GM11168 (cell line): Measurements from ENCODE around the gene MARCHF9.

Experiments used
- in situ Hi-C: fragments of 300-500 bp; cut with MboI; formaldehyde crosslinking; loops from one replicate; pipeline ENCODE4 v1.12.0; 2022; ENCODE audit warnings: low sequenced_read_pairs; ENCODE audit not compliant: unreplicated experiment

Gene MARCHF9

DNA sequence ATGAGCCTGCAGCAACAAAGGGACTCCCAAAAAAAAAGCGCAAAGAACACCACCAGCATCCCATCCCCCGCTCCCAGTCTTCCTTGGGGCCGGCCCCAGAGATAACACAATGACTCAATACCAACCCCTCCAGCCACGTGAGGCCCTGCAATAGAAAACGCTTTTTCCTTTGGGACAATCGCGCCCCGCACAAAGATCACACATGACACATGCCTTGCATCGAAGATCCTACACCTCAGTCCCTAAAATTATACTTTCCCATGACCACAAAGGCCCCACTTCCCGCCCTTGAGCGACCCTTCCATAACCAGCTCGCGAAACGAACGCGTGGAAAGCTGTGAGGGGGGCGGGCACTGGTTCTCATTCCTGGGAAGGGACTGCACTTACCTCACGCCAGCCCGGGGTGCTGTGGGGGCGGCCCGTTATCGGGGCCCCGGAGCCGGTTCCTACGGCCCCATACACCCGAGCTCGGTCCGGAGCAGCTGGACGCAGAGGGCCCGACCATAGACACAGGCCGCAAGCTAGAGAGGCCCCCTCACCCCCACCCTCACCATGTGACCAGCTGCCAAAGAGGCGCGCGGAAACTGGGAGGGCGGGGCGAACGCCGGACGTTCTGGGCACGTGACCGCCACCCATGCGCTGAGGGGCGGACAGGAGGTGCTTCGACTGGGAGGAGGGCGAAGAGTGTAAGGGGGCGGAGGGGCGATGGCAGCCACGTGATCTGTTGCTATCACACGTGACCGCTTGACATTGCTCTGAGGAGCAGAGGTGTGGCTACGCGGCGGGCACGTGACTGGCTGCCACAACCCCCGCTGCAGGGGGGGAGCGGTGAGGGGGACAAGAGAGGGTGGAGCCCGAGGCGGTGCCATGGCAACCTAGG is 2.9 kb upstream of the MARCHF9 start, which contains the start of gene CDK4:
CDK4 (minus strand) TSS at position 523 of the 880 bp plus-strand sequence. CDS start 593 bp downstream, outside the sequence.
- in situ Hi-C loops, result no loop called here

DNA sequence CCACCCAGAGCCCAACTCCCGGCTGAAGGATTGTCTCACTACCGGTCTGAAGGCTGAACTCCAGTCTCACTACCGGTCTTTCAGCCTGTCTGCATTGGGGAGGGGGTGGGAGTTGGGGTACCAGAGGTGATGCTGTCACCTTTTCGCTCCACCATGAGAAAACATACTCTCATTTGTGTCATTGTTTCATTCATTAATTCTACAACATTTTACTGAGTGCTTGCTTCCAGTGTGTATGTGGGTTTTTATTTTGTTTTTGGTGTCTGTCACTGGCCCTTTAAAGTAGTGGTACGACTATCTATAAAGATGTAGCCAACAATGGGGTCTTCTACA is 2.3 kb upstream of the MARCHF9 start:
- in situ Hi-C loops, result no loop called here

DNA sequence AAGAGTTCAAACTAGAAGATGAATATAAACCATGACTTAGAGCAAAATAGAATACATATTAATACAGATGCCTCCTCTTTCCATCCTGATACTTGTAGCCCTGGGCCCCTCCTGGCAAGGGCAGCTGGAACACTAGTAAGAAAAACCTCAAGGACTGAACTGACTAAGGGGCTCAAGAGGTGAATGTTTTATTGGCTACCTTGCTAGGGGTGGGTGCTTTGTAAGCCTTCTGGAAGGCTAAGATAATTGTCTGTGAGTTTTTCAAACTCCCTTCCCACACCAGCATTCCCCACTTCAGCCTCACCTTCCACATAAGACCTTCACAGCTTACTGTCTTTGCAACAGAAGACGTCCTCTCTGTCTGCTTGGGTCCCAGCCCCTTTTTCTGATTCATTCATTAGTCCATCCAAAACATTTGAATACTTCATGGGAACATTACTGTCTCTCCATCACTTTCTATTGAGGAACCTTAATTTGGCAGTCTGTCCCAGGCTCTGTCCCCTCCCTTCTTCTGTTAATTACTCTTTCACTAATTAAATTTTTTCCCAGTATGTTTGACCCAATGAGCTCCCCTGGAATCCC is 1.1 kb upstream of the MARCHF9 start:
- in situ Hi-C loops, result no loop called here

DNA sequence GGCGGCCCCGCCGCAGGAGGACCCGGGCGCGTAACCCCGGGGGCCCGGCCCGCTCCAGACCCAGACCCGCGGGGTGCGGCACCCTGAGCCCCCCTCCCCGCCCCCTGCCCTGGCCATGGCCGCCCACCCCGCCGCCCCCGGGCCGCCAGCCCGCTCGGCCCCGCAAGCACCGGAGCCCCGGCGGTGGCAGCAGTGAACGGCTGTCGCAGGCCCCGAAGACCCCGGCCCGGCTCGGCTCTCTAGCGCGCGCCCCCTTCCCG is 221 bp downstream of the MARCHF9 start:
- in situ Hi-C loops, result no loop called here

DNA sequence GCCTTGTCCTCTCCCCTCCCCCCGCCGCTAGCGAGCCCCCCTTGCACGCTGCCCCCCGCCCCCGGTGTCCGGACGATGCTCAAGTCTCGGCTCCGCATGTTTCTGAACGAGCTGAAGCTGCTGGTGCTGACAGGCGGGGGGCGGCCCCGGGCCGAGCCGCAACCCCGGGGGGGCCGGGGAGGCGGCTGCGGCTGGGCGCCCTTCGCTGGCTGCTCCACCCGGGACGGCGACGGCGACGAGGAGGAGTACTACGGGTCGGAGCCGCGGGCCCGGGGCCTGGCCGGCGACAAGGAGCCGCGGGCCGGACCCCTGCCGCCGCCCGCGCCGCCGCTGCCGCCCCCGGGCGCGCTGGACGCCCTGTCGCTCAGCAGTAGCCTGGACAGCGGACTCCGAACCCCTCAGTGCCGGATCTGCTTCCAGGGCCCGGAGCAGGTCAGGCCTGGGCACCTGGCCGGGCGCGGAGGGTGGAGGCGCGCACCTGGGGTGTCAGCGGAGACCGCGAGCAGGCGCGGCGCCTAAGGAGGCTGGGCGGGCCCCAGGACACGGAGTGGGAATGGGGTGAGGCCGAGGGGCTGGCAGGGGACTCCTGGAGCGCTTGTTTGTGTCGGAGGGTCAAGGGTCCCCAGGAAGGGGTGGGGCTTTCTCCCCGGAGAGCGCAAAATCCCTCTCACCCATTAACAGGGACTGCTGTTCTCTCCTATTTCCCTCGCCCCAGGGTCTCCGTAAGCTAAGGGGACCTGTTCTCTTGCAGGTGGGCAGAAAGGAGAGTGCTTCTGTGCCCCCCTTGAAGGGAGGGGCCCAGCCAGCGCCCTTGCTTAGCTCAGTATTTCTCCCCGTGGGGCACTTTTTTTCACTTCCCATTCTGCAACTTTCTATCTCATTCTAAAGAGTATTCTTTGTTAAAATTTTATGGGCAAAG is 810 bp downstream of the MARCHF9 start:
- in situ Hi-C loops, result no loop called here

DNA sequence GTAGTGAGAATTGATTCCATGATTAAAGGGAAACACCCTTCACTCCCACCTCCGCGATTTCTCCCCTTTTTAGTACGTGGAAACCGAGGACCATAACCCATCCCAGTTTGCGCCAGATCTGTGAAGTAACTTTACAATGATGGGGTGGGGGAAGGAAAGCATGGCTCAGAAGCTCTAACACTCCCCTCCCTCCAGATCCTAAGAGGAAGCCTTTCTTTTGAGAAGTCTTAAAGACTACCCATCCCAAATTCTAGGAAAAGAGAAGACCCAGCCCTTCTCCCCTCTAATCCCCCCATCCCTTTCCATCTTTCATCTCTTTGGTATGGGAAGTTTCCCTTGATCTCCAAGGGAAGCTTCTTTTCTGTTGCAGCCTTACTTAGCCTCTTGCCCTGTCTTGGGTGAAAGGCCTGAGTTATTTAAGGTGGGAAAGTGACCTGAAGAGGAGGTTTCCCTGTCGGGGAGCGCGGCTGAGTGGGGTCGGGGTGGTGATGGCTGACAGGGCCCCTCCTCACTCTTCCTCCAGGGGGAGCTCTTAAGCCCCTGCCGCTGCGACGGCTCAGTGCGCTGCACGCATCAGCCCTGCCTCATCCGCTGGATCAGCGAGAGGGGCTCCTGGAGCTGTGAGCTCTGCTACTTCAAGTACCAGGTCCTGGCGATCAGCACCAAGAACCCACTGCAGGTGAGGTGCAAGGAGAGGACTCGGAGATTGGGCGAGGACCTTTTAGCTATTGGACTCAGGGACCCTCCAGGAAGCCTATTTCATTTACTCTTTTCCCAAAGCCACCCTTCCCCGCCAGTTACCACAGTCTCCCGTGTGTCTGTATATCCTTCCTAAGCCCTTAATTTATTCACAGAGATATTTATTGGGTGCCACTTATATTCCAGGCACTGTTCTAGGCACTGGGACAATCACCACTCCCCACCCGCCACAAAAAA is 1.8 kb downstream of the MARCHF9 start:
- in situ Hi-C loops, result no loop called here

DNA sequence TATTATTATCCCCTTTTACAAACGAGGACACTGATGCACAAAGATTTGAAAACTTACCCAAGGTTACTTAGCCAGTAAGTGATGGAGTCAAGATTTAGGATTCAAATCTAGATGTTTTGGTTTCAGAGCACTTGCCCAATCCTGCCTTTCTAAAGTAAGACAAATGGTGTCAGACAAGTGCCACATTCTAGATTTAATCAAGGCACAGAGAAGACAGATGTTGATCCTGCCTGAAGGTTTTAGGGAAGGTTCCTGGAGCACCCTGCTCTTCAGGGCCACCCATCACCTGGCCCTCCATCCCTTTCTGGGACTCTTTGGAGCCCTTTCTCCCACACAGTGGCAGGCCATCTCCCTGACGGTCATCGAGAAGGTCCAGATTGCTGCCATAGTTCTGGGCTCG is 2.9 kb downstream of the MARCHF9 start:
- in situ Hi-C loops, result no loop called here

DNA sequence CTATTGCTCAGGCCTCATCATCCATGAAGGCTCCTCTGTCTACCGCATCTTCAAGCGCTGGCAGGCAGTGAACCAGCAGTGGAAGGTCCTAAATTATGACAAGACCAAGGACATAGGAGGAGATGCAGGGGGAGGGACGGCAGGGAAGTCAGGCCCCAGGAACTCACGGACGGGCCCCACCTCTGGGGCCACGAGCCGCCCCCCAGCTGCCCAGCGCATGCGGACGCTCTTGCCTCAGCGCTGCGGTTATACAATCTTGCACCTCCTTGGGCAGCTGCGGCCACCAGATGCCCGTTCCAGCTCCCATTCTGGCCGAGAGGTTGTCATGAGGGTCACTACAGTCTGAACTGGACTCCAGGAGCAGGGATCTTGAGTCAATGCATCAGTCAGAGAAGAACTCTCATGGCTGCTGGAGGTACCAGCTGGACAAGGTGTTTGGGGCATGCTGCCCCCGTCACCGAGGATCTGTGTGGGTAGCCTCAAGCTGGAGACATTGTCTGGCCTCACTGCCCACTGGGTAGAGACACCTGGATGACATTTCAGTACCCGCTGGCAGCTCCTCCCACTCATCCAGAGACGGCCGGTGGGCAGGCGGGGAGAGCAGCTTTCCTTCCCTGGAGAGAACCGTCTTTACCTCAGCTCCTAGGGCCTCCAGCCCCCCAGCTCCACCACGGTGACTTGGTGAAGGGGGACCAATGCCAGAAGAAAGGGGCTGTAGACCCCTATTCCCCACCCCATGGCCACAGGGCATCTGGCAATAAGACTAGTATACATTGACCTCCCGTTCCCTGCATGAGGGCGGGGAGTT is 3.9 kb downstream of the MARCHF9 start:
- in situ Hi-C loops, result no loop called here

DNA sequence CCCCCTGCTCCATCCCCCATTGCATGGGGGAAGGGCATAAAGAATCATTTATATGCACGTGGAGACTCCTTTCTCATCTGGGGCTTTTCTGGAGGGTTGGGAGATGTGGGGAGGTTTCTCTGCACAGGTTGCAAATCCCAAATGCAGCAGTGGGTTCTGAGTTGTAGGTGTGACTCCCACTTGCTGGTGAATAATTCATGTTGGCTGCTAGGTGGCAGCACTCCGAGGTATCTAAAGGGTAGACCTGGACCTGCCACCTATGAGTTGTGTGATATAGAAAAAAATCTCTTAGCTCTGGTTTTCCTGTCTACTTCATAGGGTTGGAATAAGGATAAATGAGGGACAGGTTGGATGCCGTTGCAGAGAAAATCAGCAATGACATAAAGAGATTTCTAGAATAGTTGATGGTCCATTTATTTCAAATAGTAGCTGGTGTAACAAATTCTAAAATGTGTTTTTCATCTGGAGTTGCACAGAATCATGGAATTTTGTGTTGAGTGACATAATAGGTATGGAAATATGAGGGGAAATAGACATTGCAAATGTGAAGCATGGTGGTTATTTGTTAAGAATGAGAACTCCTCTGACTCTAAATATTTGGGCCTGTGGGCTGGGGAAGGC is 4.6 kb downstream of the MARCHF9 start:
- in situ Hi-C loops, result no loop called here

DNA sequence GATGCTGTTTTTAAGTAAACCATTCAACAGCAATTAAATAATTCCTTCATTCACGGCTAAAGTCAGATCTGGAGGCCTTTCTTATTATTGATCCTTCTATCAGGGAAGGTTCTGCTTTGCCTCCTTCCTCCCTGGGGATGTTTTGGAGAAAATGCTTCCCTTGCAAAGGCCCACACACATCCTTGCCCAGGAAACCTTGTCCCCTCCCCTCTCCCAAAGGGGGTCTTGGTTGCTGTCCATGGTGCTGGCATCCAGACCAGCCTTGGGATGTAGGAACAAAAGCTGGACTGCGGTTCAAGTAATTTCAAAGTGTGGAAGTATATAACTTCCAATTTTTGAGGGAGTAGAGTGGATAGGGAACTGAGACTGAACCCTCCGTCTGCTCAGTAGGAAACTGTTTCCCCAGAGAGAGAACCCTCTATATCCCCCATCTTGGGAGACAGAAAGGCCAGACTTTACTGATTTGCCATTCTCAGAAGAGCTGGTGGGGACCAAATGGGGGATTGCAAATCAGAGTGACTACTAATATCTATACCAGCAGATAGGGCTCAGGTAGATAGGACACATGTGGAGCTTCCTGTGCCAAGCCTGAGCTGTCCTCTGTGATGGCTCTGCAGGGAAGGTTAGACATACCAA is 5.6 kb downstream of the MARCHF9 start:
- in situ Hi-C loops, result no loop called here

DNA sequence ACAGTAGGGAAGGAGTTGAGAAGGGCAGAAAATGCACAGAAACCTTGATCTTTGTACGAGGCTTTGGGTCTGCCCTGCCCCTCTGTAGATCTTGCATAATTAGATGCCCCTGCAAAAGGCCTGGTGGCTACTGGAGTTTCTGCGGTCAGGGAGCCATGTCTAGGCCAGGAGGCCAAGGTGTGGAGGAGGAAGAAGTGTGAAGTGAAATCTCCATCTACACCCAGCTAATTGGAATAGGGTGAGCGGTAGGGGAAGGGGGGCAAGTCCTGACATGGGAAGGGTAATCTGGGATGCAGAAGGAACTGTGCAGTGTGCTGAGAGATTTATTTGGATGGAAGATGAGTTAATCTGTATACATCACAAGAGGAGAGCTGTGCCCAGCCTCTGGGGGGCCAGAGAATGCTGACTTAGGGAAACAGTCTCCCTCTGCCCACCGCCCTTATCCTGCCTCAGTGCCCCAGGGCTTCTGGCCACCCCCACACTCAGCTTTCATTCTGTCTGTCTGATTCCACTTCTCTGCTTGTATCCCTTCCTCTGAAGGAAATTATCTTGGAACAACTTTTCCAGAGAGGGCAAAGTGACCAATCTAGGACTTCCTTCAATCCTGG is 6.6 kb downstream of the MARCHF9 start:
- in situ Hi-C loops, result no loop called here

DNA sequence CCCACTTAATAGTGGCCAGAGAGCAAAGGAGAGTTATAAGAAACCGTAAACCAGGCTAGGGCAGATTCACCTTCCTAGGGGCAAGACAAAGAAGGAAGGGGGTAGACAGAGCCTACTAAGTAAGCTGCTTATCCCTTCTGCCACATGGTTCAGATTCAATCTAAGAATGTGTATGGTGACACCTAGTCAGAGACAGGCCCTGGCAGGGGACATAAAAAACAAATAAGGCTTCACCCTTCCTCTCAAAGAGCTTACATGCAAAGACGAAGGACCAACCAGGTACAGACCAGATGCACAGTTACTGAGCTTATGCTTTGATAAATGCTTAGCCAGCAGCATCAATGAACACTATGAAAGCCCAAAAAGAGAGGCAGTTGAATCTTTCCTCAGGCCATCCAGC is 7.6 kb downstream of the MARCHF9 start:
- in situ Hi-C loops, result no loop called here

DNA sequence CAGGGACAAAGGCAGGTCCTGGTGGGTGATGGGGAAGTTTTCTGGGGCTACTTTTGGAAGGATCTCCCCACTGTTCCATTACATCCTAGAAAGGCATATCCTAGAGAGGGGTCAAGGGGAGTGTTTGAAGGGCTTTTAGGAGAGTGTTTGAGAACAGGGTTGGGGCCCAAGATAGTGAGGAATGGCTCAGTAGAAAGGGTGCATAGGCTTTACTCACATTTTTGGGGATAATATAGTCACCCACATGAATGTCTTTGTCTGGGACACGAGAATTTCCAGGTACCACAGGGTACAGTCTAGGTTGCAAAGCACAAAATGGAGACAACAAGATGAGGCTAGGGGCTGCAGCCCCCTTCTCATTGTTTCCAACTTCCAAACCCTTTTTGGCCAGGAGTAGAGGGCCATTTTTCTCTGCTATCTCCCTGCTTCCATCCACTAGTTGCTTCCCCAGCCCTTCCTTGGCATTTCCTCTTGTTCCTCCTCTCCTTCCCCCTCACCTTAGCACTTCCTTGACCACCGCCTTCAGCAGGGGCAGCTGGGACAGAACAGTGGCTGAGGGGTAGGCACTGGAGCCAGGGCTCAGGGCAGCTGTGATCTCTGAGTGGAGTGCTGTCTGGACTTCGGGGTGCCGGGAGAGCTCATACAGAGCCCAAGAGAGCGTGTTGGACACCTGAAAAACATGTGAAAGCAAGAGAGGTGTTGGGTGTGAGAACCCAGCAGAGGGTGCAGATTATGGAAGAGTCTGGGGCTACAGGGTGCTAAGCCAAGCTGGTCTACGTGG is 9.2 kb downstream of the MARCHF9 start:
- in situ Hi-C loops, result no loop called here

DNA sequence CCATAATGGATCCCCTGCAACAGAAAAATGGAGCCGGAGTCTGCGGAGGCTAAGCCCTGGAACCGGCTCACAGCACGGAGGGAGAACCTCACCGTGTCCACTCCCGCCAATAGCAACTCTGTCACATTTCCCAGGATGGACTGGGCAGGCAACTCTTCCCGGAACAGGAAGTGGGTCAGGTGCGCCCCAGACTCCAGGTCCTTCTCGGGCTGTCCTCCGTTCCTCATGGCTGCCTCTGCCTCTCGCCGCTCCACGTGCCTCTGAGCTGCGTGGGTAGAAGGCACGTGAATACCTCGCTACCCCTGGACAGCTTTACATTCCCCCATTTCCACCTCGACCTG is 9.7 kb downstream of the MARCHF9 start:
- in situ Hi-C loops, result no loop called here

DNA sequence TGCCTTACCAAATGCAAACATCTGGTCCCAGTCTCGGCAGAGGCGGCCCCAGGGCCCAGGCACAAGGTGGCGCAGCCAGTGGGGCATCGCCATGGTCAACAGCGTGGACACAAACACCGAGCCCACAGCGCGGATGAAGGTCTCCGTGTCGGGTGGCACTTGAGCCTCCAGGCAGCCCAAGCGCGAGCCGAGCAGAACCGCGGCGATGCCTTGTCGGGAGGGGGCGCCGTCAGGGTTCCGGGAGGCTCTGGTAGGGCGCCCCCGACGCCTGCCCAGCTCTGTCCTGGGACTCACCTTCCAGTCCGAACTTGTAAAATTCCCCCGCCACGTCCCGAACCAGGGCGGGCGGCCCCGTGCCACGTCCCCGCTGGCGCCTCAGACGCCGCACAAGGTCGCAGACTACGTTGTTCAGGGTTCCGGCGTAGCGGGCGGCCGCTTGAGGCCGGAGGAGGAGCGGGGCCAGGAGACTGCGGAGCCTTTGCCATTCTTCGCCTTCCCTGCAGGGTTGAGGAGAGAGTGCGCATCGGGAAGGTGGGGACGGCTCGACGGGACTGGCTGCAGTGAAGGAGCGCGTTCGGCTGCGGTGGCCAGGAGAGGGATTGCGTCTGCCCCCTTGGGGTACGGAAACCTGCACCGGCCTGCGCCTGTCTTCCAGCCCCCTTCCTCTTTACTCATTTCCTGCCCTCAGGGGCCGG is 10.2 kb downstream of the MARCHF9 start:
- in situ Hi-C loops, result no loop called here

DNA sequence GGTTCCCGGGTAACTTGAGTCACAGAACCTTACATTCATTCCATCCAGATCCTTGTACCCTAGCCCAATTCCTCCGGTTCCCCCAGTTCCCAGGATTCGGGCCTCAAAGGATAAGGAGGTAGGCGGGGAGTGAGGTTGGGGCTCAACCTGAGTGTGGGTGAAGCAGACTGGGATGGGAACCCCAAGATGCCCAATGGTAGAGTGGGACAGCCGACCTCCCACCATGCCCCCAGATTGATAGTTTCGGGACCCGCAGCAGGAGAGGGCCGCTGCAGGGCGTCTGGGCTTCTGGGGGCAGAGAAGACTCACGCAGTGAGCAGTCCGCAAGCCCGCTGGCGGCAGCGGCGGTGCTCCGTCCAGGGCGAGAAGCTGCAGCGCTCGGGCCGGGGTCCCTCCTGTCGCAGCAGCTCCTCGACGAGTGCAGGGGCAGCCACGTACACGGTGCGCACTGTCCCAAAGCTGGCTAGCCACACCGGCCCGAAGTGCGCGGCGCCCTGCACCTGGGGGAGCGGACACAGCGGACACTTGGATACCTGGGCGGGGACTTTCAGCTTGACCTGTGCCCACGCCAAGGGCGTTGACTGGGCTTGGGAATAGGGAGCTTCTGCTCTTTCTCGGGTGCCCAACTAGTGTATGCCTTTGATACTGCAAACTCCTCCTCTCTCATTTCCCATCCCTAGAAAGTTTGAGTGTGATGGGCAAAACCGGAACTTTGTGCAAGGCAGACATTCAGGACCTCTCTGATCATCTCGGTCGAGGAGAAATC is 11.0 kb downstream of the MARCHF9 start:
- in situ Hi-C loops, result no loop called here
